Chondrocyte (in vitro differentiated cells): Measurements from ENCODE around the gene TFPT. TPM values are rescaled to one million over a fixed set of nuclear protein-coding genes. Genes with fewer than 3 reads are reported as not detected.

Source experiments
- DNase-seq: peaks from one replicate; pipeline ENCODE4 v3.0.0; 2021; ENCODE audit warnings: mixed read lengths, low spot score
- H3K27ac Mint-ChIP-seq: one replicate; pipeline ENCODE4 v1.8.0; 2021; ENCODE audit warnings: mild to moderate bottlenecking, moderate library complexity, mixed read lengths; ENCODE audit not compliant: unreplicated experiment
- H3K27me3 Mint-ChIP-seq: 2 replicates; pipeline ENCODE4 v1.8.0; 2021; ENCODE audit warnings: low read depth, mixed read lengths
- H3K36me3 Mint-ChIP-seq: 2 replicates; pipeline ENCODE4 v1.8.0; 2021; ENCODE audit warnings: low read depth, mixed read lengths
- H3K4me1 Mint-ChIP-seq: 2 replicates; pipeline ENCODE4 v1.8.0; 2021; ENCODE audit warnings: low read depth, mild to moderate bottlenecking, mixed read lengths
- H3K4me3 Mint-ChIP-seq: one replicate; pipeline ENCODE4 v1.8.0; 2021; ENCODE audit warnings: mild to moderate bottlenecking, moderate library complexity, mixed read lengths; ENCODE audit not compliant: unreplicated experiment
- H3K9me3 Mint-ChIP-seq: 2 replicates; pipeline ENCODE4 v1.8.0; 2021; ENCODE audit warnings: low read depth, mixed read lengths
- CTCF ChIP-seq: fragments of 200-600 bp; sonication (generic); IDR thresholded peaks from 2 replicates; pipeline ENCODE4 v1.5.0; 2021; ENCODE audit warnings: antibody characterized with exemption, mild to moderate bottlenecking, moderate library complexity
- total RNA-seq: library from RNA; stranded (reverse); gene quantifications from 3 replicates; pipeline ENCODE4 v1.2.1, GENCODE V29; 2021

The TFPT gene
- total RNA-seq, 1 donor from 2014 or later, result 28.5 TPM

DNA sequence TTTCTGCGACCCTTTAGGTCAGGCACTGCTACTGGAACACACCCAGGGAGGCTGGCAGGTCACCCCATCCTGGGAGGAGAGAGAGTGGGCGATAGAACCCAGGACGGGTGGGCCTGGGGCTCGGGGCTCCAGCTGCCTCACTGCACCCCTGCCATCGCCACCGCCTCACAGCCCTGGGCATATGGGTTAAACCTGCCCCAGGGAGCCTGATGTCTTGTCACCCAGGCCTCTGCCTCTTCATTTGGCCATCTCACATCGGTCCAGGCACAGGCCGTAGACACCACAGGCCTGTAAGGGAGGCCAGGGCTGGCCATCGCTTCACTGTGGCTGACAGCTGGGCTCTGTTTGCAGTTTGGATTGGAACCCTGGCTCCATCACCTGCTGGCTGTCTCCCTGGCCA is 10.3 kb upstream of the TFPT start:
- no peaks in the 10 kb centered on the region for H3K4me1 Mint-ChIP-seq
- no peak for TF ChIP-seq CTCF
- H3K27me3 Mint-ChIP-seq, result no peaks in the 10 kb centered on the region
- H3K36me3 Mint-ChIP-seq, result peaks cover 20% of the 10 kb centered on the region
- DNase-seq, result no peak
- no peaks in the 10 kb centered on the region for H3K9me3 Mint-ChIP-seq
- H3K4me3 Mint-ChIP-seq, result no peak overlapping the region
- H3K27ac Mint-ChIP-seq, result no peak overlapping the region

DNA sequence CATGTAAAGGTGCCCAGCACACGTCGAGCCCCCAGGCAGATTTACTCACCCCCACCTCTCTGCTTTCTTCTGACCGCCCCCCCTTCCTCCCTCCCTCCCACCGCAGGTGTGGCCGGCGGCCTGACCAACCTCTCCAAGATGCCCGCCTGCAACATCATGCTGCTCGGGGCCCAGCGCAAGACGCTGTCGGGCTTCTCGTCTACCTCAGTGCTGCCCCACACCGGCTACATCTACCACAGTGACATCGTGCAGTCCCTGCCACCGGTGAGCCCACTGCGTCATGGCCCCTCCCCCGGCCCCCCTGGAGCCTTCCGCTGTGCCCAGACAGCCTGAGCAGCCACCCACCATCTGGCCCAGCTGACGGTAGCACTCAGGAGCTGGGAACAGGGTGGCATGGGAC is 8.9 kb upstream of the TFPT start:
- H3K9me3 Mint-ChIP-seq, result no peaks in the 10 kb centered on the region
- no peaks in the 10 kb centered on the region for H3K27me3 Mint-ChIP-seq
- TF ChIP-seq CTCF, result no peak
- H3K4me1 Mint-ChIP-seq, result no peaks in the 10 kb centered on the region
- no peak overlapping the region for H3K4me3 Mint-ChIP-seq
- peaks cover 17% of the 10 kb centered on the region for H3K36me3 Mint-ChIP-seq
- DNase-seq, result no peak
- H3K27ac Mint-ChIP-seq, result no peak overlapping the region

GRCh38 chr19:54123682-54124081 is 8.2 kb upstream of the TFPT start:
- Mint-ChIP-seq H3K9me3 (no peaks in the 10 kb centered on the region), H3K36me3 (peaks cover 16% of the 10 kb centered on the region), H3K4me3 (no peak overlapping the region), H3K27me3 (no peaks in the 10 kb centered on the region), H3K27ac (no peak overlapping the region), H3K4me1 (no peaks in the 10 kb centered on the region)
- no peak for DNase-seq
- no peak for TF ChIP-seq CTCF

- no peak overlapping the region for H3K27ac Mint-ChIP-seq
- H3K36me3 Mint-ChIP-seq, result peaks cover 13% of the 10 kb centered on the region
- no peaks in the 10 kb centered on the region for H3K9me3 Mint-ChIP-seq
- peaks cover 10% of the 10 kb centered on the region for H3K4me1 Mint-ChIP-seq
- no peaks in the 10 kb centered on the region for H3K27me3 Mint-ChIP-seq
- no peak for DNase-seq
- no peak for TF ChIP-seq CTCF
- no peak overlapping the region for H3K4me3 Mint-ChIP-seq
These were observed 5.8 kb upstream of the TFPT start for GRCh38 chr19:54121259-54121658.

GRCh38 chr19:54114340-54115108 is 933 bp downstream of the TFPT start:
- DNase-seq, result no peak
- H3K4me1 Mint-ChIP-seq, result peaks cover 32% of the 10 kb centered on the region
- H3K27me3 Mint-ChIP-seq, result no peaks in the 10 kb centered on the region

More at GRCh38 chr19:54114340-54115108, 933 bp downstream of the TFPT start:
- H3K9me3 Mint-ChIP-seq, result no peaks in the 10 kb centered on the region
- peak overlapping the region; percentile 96 for H3K27ac Mint-ChIP-seq
- peak overlapping the region; percentile 85 for H3K4me3 Mint-ChIP-seq
- no peak for TF ChIP-seq CTCF
- peaks cover 9% of the 10 kb centered on the region for H3K36me3 Mint-ChIP-seq
